Osteoblast (primary cell): ENCODE measurements around the gene ME3. TPM values are rescaled to one million over a fixed set of nuclear protein-coding genes. Genes with fewer than 3 reads are reported as not detected.

Experiments used
- DNase-seq: peaks from one replicate; pipeline ENCODE4 v3.0.0; 2011; ENCODE audit warnings: low spot score, mixed read lengths; ENCODE audit not compliant: insufficient read length; ENCODE audit errors: missing footprints
- H2AFZ ChIP-seq: 2 replicates; pipeline ENCODE4 v1.6.0; 2011; ENCODE audit warnings: mild to moderate bottlenecking, low read length
- H3K27ac ChIP-seq: 2 replicates; pipeline ENCODE4 v1.5.1; 2011; ENCODE audit warnings: mild to moderate bottlenecking, low read depth, low read length, moderate library complexity
- H3K27me3 ChIP-seq: 2 replicates; pipeline ENCODE4 v1.6.0; 2012; ENCODE audit warnings: mild to moderate bottlenecking, control low read depth, inconsistent platforms, low read length, moderate library complexity; ENCODE audit not compliant: insufficient read depth
- H3K36me3 ChIP-seq: 2 replicates; pipeline ENCODE4 v1.5.1; 2011; ENCODE audit warnings: mild to moderate bottlenecking, low read length, control low read depth, moderate library complexity; ENCODE audit not compliant: insufficient read depth
- H3K4me1 ChIP-seq: 2 replicates; pipeline ENCODE4 v1.5.1; 2011; ENCODE audit warnings: mild to moderate bottlenecking, low read length, control low read depth, moderate library complexity; ENCODE audit not compliant: insufficient read depth
- H3K4me2 ChIP-seq: 2 replicates; pipeline ENCODE4 v1.6.0; 2011; ENCODE audit warnings: mild to moderate bottlenecking, low read length; ENCODE audit not compliant: insufficient read depth
- H3K4me3 ChIP-seq: fragments of 200-600 bp; sonication (generic); 3 replicates; pipeline ENCODE4 v1.5.1; 2012; ENCODE audit warnings: mild to moderate bottlenecking, low read length, inconsistent platforms; ENCODE audit not compliant: insufficient read depth
- H3K79me2 ChIP-seq: 2 replicates; pipeline ENCODE4 v1.6.0; 2012; ENCODE audit warnings: mild to moderate bottlenecking, low read length, control low read depth, inconsistent platforms; ENCODE audit not compliant: insufficient read depth
- H3K9me3 ChIP-seq: 2 replicates; pipeline ENCODE4 v1.5.1; 2011; ENCODE audit warnings: low read depth, low read length, control low read depth
- H4K20me1 ChIP-seq: 2 replicates; pipeline ENCODE4 v1.6.0; 2012; ENCODE audit warnings: mild to moderate bottlenecking, low read length, control low read depth; ENCODE audit not compliant: insufficient read depth
- total RNA-seq: library from RNA; depleted of rRNA; stranded (reverse); fragments of >200 nt; gene quantifications from 2 replicates; pipeline ENCODE4 v1.2.3, GENCODE V29; 2012
- TF ChIP-seq, protein P1 (sequence below): IDR thresholded peaks from 2 replicates; pipeline ENCODE4 v1.5.1; 2011; ENCODE audit warnings: mild to moderate bottlenecking, low read depth, low read length, moderate library complexity; ENCODE audit errors: extremely low read depth

Gene ME3
- total RNA-seq, 1 donor, result 70.9 TPM

DNA sequence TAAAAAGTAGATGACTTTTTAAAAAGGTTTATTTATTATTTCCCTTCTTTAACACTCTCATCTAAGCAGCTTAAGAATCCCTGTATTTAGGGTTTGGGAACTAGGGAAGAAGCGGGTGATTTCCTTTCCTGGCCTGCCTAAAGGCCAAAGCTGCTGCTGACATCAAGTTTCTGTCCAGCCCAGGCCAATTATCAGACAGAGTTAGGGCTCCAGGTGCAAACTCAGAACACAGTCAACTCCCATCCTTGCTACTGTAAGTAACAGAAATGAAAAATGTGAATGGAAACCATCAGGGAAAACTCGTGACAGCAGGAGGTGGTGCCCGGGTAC is 188.8 kb downstream of the ME3 start:
- peaks cover 19% of the 10 kb centered on the region for H3K4me1 ChIP-seq
- H3K36me3 ChIP-seq, result no peaks in the 10 kb centered on the region
- no peaks in the 10 kb centered on the region for H3K79me2 ChIP-seq
- TF ChIP-seq, protein P1, sequence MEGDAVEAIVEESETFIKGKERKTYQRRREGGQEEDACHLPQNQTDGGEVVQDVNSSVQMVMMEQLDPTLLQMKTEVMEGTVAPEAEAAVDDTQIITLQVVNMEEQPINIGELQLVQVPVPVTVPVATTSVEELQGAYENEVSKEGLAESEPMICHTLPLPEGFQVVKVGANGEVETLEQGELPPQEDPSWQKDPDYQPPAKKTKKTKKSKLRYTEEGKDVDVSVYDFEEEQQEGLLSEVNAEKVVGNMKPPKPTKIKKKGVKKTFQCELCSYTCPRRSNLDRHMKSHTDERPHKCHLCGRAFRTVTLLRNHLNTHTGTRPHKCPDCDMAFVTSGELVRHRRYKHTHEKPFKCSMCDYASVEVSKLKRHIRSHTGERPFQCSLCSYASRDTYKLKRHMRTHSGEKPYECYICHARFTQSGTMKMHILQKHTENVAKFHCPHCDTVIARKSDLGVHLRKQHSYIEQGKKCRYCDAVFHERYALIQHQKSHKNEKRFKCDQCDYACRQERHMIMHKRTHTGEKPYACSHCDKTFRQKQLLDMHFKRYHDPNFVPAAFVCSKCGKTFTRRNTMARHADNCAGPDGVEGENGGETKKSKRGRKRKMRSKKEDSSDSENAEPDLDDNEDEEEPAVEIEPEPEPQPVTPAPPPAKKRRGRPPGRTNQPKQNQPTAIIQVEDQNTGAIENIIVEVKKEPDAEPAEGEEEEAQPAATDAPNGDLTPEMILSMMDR, result no peak
- H3K4me2 ChIP-seq, result peak overlapping the region; percentile 29
- peak overlapping the region; percentile 93 for H3K27ac ChIP-seq
- H3K27me3 ChIP-seq, result no peaks in the 10 kb centered on the region
- H3K4me3 ChIP-seq, result no peak overlapping the region
- DNase-seq, result no peak
- H3K9me3 ChIP-seq, result no peaks in the 10 kb centered on the region
- H4K20me1 ChIP-seq, result no peaks in the 10 kb centered on the region
- no peak overlapping the region for H2AFZ ChIP-seq

DNA sequence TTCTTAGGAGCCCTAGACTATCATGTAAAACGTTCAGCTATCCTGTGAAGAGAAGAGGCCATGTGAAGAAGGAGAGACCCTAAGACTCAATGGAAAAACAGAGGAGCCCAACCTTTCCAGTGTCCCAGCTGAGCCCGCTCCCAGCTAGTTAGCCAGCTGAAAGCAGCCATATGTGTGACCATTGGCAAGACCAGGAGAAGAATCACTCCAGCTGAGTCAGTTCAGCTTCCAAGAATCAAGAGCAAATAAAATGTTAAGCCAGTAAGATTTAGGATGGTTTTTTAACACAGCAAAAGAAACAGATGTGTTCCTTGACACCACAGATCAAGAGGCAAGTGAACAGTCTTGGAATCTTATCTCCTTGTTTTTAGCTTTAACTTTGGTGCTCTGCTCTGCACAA is 189.7 kb downstream of the ME3 start:
- Histone ChIP-seq H4K20me1 (no peaks in the 10 kb centered on the region), H3K4me1 (peaks cover 25% of the 10 kb centered on the region), H3K36me3 (no peaks in the 10 kb centered on the region)

DNA sequence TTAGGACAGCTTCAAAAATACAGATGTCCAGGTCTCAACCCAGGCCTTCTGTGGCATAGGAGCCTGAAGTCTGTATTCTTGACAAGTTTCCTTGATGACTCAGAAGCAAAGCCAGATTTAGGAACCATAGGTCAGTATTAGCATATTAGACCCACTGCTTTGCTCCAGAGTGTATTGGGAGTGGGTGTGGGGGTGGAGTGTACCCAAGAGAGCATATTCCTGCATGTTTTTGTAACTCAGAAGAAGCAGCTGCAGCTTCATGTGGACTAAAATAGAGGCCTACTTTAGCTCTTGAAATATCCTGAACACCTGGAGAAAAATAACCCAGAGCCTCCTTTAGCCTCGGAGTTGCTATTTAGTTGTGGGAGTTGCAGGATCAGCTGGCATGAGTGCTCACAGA is 191.0 kb downstream of the ME3 start:
- H3K79me2 ChIP-seq, result no peaks in the 10 kb centered on the region
- H3K9me3 ChIP-seq, result no peaks in the 10 kb centered on the region
- no peaks in the 10 kb centered on the region for H3K27me3 ChIP-seq
- peaks cover 30% of the 10 kb centered on the region for H3K4me1 ChIP-seq
- H3K36me3 ChIP-seq, result no peaks in the 10 kb centered on the region
- no peak overlapping the region for H2AFZ ChIP-seq
- no peak overlapping the region for H3K4me2 ChIP-seq
- TF ChIP-seq, protein P1, result no peak
- H3K4me3 ChIP-seq, result no peak overlapping the region
- H4K20me1 ChIP-seq, result no peaks in the 10 kb centered on the region
- H3K27ac ChIP-seq, result no peak overlapping the region
- peak; percentile 44 for DNase-seq

More for the DNA sequence above, 189.7 kb downstream of the ME3 start:
- H3K27ac ChIP-seq, result no peak overlapping the region
- H3K9me3 ChIP-seq, result no peaks in the 10 kb centered on the region
- TF ChIP-seq, protein P1, result no peak
- H3K4me2 ChIP-seq, result no peak overlapping the region
- no peak for DNase-seq
- H3K79me2 ChIP-seq, result no peaks in the 10 kb centered on the region
- H2AFZ ChIP-seq, result no peak overlapping the region
- no peaks in the 10 kb centered on the region for H3K27me3 ChIP-seq
- H3K4me3 ChIP-seq, result no peak overlapping the region

DNA sequence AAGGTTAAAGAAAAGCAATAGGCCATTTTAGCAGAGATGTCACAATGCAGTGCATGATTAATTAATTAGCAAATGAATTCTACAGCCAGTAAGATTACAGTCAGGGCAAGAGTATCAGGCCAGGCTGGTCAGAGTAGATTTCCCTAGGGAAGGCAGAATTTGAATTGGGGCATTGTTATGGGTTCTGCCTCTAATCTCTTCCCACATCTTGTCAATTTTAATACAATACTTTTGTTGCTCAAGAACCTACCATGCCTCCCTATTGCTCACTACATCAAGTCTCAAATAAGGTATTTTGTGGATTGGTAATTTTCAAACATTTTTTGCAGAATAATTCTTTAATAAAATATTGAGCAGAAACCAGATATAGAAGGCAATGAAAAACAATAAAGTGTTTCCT is 194.1 kb downstream of the ME3 start:
- TF ChIP-seq, protein P1, result no peak
- no peaks in the 10 kb centered on the region for H4K20me1 ChIP-seq
- no peaks in the 10 kb centered on the region for H3K27me3 ChIP-seq
- H3K27ac ChIP-seq, result no peak overlapping the region
- no peaks in the 10 kb centered on the region for H3K36me3 ChIP-seq
- no peak overlapping the region for H2AFZ ChIP-seq
- no peaks in the 10 kb centered on the region for H3K79me2 ChIP-seq
- no peak overlapping the region for H3K4me2 ChIP-seq
- no peak overlapping the region for H3K4me3 ChIP-seq
- peaks cover 18% of the 10 kb centered on the region for H3K4me1 ChIP-seq
- DNase-seq, result no peak
- no peaks in the 10 kb centered on the region for H3K9me3 ChIP-seq
